Measurements from ENCODE around the gene NOS2. TPM values are rescaled to one million over a fixed set of nuclear protein-coding genes. Genes with fewer than 3 reads are reported as not detected.
"Not testable (repeated sequence)": the region's sequence is repeated elsewhere in the genome, so short reads cannot be mapped to it uniquely, and the experiment has no call there.

The NOS2 gene
- total RNA-seq, 1 experiment from 2014 or later = 1.4 TPM

DNA sequence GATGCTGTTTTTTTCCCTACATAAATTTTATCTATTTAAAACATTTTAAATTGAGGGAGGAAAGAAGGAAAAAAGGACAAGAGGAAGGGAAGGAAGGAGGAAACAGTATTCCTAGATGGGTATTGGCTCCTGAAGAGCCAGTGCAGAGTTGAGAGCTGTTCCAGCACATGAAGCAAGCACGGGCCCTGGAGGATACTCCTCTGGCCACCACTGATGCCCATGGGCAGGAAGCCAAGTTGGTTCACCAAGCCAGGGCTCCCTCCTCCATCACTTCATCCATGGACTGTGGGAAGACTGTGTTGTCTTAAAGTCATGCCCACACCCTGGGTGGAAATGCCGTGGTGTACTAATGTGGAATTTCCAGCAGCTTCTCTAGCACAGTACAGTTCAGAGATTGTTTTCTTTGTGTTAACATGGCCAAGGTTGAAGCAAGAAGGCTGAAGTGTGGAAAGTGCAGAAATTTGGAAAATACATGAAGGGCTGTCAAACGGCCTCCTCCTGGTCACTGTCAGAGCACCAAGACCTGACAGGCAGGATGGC lies 23.9 kb upstream of the NOS2 start:
- TF ChIP-seq NFE2L1 (CRISPR knock-in tag; IDR thresholded peaks at IDR 0.05) (no peak), ZNF671 (CRISPR knock-in tag; IDR thresholded peaks at IDR 0.05) (no peak), ZNF232 (CRISPR knock-in tag; IDR thresholded peaks at IDR 0.05) (no peak), NR1H2 (CRISPR knock-in tag; IDR thresholded peaks at IDR 0.05) (no peak), NR3C1 (CRISPR knock-in tag; conservative IDR thresholded peaks at IDR 0.05; ENCODE audit: low read depth) (no peak), PRRX2 (CRISPR knock-in tag; IDR thresholded peaks at IDR 0.05) (no peak), IRF2 (CRISPR knock-in tag; IDR thresholded peaks at IDR 0.05; ENCODE audit: borderline replicate concordance, low read depth) (no peak), ESRRA (CRISPR knock-in tag; IDR thresholded peaks at IDR 0.05; ENCODE audit: borderline replicate concordance) (no peak), SMAD4 (CRISPR knock-in tag; IDR thresholded peaks at IDR 0.05) (no peak), FOXP1 (CRISPR knock-in tag; IDR thresholded peaks at IDR 0.05; ENCODE audit: borderline replicate concordance) (no peak), ZBTB21 (CRISPR knock-in tag; IDR thresholded peaks at IDR 0.05; ENCODE audit: borderline replicate concordance) (no peak), ELF4 (CRISPR knock-in tag; IDR thresholded peaks at IDR 0.05; ENCODE audit: low read depth) (no peak), ZNF416 (CRISPR knock-in tag; IDR thresholded peaks at IDR 0.05) (no peak), ATF1 (CRISPR knock-in tag; IDR thresholded peaks at IDR 0.05) (no peak)
- TF ChIP-seq, protein P1, sequence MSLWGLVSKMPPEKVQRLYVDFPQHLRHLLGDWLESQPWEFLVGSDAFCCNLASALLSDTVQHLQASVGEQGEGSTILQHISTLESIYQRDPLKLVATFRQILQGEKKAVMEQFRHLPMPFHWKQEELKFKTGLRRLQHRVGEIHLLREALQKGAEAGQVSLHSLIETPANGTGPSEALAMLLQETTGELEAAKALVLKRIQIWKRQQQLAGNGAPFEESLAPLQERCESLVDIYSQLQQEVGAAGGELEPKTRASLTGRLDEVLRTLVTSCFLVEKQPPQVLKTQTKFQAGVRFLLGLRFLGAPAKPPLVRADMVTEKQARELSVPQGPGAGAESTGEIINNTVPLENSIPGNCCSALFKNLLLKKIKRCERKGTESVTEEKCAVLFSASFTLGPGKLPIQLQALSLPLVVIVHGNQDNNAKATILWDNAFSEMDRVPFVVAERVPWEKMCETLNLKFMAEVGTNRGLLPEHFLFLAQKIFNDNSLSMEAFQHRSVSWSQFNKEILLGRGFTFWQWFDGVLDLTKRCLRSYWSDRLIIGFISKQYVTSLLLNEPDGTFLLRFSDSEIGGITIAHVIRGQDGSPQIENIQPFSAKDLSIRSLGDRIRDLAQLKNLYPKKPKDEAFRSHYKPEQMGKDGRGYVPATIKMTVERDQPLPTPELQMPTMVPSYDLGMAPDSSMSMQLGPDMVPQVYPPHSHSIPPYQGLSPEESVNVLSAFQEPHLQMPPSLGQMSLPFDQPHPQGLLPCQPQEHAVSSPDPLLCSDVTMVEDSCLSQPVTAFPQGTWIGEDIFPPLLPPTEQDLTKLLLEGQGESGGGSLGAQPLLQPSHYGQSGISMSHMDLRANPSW (CRISPR knock-in tag; conservative IDR thresholded peaks at IDR 0.05; ENCODE audit: low read depth) = no peak
- TF ChIP-seq, protein P2, sequence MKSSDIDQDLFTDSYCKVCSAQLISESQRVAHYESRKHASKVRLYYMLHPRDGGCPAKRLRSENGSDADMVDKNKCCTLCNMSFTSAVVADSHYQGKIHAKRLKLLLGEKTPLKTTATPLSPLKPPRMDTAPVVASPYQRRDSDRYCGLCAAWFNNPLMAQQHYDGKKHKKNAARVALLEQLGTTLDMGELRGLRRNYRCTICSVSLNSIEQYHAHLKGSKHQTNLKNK (CRISPR knock-in tag; IDR thresholded peaks at IDR 0.05) = no peak
- TF ChIP-seq, protein P3, sequence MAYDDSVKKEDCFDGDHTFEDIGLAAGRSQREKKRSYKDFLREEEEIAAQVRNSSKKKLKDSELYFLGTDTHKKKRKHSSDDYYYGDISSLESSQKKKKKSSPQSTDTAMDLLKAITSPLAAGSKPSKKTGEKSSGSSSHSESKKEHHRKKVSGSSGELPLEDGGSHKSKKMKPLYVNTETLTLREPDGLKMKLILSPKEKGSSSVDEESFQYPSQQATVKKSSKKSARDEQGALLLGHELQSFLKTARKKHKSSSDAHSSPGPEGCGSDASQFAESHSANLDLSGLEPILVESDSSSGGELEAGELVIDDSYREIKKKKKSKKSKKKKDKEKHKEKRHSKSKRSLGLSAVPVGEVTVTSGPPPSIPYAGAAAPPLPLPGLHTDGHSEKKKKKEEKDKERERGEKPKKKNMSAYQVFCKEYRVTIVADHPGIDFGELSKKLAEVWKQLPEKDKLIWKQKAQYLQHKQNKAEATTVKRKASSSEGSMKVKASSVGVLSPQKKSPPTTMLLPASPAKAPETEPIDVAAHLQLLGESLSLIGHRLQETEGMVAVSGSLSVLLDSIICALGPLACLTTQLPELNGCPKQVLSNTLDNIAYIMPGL (CRISPR knock-in tag; IDR thresholded peaks at IDR 0.05) = no peak
- TF ChIP-seq, protein P4, sequence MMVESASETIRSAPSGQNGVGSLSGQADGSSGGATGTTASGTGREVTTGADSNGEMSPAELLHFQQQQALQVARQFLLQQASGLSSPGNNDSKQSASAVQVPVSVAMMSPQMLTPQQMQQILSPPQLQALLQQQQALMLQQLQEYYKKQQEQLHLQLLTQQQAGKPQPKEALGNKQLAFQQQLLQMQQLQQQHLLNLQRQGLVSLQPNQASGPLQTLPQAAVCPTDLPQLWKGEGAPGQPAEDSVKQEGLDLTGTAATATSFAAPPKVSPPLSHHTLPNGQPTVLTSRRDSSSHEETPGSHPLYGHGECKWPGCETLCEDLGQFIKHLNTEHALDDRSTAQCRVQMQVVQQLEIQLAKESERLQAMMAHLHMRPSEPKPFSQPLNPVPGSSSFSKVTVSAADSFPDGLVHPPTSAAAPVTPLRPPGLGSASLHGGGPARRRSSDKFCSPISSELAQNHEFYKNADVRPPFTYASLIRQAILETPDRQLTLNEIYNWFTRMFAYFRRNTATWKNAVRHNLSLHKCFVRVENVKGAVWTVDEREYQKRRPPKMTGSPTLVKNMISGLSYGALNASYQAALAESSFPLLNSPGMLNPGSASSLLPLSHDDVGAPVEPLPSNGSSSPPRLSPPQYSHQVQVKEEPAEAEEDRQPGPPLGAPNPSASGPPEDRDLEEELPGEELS (CRISPR knock-in tag; IDR thresholded peaks at IDR 0.05) = no peak
- TF ChIP-seq, protein P5, sequence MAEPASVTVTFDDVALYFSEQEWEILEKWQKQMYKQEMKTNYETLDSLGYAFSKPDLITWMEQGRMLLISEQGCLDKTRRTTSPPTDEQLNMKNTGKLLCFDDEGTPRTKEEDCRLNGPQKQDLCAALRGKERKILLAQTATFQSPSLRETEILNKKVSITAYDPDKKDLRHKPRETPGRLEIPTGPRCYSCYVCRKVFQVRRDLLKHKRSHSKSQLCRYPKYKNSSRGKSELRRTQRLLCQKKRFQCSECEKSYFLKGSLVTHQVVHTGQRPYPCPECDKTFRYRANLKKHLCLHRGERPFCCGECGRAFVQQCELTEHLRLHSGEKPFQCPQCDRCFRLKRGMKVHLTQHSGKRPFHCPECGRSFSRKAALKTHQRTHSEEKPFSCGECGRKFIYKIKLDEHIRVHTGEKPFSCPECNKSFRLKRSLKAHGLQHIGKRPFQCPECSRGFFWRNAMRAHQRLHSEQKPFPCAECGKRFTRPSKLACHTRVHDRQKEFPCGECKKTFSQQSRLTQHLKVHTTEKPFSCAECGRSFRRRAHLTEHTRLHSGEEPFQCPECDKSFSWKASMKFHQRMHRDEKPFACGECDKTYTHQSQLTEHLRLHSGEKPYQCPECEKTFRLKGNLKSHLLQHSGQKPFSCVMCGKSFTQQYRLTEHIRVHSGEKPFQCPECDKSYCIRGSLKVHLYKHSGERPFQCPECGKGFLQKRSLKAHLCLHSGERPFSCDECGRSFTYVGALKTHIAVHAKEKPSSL (CRISPR knock-in tag; conservative IDR thresholded peaks at IDR 0.05) = no peak
- CTCF ChIA-PET = interaction anchor here (1.3 kb wide), 1 partner anchor 19 kb away, joined by 5 read pairs; no protein-coding TSS in a partner anchor
- Mint-ChIP-seq H3K36me3 (peaks cover 25% of the 10 kb centered on the region), H3K27me3 (ENCODE audit: low read depth) (peaks cover 3% of the 10 kb centered on the region), H3K9me3 (peaks cover 32% of the 10 kb centered on the region), H3K4me3 (no peak overlapping the region), H3K27ac (no peak overlapping the region), H3K4me1 (no peaks in the 10 kb centered on the region)
- POLR2A ChIA-PET = no interaction called here
- ATAC-seq (no peak), DNase-seq (ENCODE audit: low spot score) (no peak)

DNA sequence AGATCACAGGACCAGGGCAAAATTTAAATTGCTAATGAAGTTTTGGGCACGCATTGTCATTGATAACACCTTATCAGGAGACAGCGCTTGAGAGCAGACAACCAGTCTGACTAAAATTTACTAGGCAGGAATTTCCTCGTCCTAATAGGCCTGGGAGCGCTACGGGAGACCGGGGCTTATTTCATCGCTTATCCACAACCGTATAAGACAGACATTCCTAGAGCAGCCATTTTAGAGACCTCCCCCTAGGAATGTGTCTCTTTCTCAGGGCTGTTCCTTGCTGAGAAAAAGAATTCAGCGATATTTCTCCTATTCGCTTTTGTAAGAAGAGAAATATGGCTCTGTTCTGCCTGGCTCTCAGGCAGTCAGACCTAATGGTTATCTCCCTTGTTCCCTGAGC lies 21.8 kb upstream of the NOS2 start:
- not testable (repeated sequence) for H3K4me3 Mint-ChIP-seq

More for the DNA sequence above, 21.8 kb upstream of the NOS2 start:
- H3K27me3 Mint-ChIP-seq (ENCODE audit: low read depth); DNase-seq (ENCODE audit: low spot score); H3K27ac Mint-ChIP-seq; POLR2A ChIA-PET; H3K4me1 Mint-ChIP-seq; CTCF ChIA-PET; ATAC-seq: not testable (repeated sequence)
- peaks cover 32% of the 10 kb centered on the region for H3K9me3 Mint-ChIP-seq
- H3K36me3 Mint-ChIP-seq = peaks cover 25% of the 10 kb centered on the region

All from WTC11 (cell line).